HK-2 (cell line): ENCODE results near the gene SLC23A1.
"Not testable (repeated sequence)": the region's sequence is repeated elsewhere in the genome, so short reads cannot be mapped to it uniquely, and the experiment has no call there.

Source experiments
- DNase-seq: peaks from one replicate; pipeline ENCODE4 v3.0.0-alpha.2; 2018; ENCODE audit not compliant: unreplicated experiment

SLC23A1 gene

DNA sequence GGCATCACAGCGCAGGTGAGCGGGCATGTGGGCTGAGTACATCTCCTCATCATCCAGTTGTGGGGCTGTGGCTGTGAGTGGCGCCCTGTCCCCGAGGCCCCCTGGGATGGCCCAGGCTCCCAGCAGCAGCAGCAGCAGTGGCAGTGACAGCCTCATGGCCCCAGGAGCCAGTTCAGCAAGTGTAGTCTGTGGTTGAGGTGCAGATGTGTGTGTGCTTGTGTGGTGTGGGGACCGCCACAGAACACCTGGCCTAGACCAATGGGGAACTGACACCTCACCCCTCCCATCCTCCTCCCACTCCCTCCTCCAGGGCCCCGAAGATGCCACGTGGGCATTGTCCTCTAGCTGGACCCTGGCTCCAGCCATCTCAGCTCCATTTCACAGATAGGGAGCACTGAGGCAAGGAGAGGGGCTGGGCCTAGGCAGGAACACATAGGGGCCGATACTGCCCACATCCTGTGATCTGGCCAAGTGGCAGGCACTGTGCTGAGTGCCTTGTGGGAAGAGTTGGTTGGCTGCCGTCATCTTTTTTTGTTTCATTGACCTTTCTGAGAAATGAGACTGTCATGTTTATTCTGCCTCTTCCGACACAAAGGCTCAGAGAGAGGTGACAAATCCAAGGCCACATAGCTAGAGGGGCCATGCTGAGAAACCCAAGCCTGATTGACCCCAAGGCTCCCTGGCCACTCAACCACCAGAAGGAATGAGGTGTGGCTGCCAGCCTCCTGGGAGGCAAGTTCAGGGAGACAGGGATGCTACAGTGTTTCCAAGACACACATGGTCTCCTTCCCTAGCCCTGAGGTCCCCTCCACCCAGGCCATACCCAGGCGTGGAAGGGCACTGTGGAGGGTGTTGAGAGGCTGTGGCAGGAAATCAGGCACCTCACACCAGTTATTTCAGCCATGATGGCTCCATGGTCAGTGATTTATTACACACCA lies 6.9 kb upstream of the SLC23A1 start, which contains the start of gene MZB1:
TSS of gene MZB1 (minus strand) at position 213 of the 938 bp plus-strand sequence. CDS start at position 156, 57 bp downstream.
- DNase-seq, result no peak

DNA sequence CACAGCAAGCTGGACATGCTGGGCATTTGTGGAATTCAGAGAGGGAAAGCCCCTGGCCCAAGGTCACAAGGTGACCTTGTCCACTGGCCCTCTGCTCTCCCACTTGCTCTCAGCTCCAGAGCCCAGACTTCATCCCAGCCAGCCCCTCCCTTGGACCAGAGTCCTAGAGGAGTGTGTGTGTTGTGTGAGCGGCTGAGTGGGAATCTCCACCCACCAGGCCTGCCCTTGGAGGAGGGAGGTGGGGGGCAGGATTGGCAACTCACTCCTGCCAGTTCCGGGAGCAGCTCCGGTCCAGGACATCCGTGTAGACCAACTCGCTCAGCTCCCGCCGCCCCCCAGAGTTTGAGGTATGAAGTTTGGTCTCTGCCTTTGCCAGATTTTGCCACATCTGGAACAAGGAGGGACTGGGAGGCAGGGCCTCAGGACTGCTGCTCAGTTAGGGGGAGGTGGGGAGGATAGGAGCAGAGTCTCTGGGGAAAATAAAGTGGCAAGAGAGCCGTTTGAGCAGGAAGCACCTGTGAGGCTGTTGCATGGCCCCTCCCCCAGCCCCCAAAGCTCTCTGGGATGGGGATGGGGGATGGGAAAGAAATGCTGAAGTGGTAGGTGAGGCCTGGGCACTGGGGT lies 5.2 kb upstream of the SLC23A1 start:
- no peak for DNase-seq

DNA sequence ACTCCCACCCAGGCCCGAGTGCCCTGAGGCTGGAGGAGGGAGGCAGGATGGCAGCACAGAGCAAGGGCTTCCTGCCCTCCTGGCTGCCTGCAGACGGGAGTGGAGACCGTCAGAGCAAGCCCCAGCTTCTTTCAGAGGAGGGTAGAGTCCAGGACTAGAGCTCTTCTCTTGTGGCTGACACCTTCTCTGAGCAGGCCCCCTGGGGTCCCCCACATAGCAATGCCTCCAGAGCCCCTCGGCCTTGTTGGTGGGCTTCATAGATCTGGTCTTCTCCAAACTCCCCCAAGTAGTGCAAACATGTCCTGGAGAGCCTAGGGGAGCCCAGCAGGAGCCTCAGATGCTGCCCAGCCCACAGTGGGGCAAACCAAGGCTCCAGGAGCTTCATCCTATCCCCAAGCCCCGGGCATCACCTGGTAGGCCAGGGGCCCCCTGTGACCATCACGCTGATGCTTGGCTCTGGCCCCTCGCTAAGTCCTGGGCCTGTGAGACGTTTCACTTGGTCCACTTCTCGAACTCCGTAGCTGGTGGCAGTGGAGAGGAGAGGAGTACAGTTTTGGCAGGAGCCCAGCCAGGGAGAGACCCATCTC lies 4.6 kb upstream of the SLC23A1 start:
- DNase-seq, result no peak

DNA sequence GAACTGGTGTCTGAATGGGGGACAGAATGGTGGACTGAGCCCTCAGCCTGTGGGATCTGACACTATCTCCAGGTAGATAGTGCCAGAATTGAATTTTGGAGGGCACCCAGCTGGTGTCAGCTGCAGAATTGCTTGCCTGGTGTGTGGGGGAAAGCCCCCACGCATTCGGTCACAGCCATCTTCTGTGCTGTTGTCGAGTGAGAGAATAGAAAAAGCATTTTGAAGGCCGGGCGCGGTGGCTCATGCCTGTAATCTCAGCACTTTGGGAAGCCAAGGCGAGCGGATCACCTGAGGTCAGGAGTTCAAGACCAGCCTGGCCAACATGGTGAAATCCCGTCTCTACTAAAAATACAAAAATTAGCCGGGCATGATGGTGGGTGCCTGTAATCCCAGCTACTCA lies 3.9 kb upstream of the SLC23A1 start:
- not testable (repeated sequence) for DNase-seq

DNA sequence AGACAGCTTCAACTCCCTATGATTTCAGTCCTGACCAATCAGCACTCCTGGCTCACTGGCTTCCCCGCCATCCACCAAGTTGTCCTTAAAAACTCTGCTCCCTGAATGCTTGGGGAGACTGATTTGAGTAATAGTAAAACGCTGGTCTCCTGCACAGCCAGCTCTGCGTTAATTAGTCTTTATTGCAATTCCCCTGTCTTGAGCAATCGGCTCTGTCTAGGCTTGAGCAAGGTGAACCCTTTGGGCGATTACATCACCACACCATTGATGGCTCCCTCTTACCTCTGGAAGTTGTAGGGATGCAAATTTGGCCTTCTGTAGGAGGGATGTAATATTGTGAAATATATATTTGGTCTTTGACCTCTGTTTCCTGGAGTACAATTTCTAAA lies 2.9 kb upstream of the SLC23A1 start:
- no peak for DNase-seq

DNA sequence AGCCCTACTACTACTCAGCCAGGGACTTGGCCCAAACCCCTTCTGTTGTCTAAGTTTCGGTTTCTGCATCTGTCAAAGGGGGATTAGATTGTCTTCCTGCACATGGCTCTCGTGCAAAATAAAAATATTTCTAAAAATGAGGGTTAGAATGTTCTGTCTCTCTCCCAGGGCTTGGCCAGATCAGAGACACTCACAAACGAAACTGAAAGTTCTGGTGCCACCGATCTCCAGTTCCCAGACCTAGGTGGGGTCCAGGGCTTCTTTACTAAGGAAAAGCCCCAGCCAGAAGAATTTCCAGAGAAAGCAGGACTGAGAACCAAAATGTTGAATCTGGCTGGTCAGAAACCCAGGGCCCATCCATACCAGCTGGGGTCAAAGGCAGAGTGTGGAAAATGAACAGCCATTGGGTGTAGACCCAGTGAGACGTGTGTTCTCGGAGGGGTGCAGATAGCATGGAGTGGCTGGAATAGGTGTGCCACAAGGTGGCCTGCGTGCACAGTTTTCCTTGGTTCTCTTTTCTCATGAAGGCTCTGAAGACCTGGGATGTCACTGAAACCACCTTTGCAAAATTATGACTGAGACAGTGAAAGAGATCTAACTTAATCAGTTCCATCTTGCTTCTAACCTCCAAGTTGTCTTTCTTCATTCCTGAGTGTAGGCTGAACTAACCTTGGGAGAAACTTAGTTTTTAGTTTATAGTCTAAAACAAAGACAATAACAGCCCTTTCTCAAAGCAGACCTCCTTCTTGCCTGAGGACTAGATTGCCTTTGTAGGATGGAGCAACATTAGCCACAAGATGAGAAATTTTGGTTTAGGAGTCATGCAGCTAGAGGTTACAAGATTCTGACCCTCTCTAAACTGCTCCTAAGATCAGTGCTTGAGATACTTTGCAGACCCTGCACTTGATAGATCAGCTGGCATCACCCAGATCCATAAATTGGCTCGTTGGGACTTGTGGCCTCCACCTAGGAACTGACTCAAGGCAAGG lies 2.3 kb upstream of the SLC23A1 start:
- DNase-seq, result no peak

DNA sequence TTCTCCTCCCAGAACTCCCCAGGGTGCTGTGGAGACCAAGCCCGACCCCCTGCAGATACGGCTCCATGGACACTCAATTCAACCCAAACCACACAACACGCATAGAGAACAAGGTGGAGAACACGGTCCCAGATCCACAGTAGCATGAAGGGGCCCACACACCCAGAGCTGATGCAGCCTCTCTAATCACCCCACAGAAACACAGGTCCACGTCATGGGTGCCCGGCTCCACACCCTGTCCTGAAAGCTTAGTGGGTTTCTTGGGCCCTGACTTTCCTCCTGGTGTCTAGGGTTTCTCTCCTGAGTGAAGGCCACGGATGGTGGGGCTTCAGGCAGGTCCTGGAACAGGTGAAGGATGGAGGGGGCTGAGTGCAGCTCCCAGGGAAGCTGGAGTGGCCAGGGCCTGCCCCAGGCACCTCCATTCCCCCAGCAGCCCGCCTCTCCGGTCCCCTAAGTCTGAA lies 1.5 kb upstream of the SLC23A1 start:
- no peak for DNase-seq

DNA sequence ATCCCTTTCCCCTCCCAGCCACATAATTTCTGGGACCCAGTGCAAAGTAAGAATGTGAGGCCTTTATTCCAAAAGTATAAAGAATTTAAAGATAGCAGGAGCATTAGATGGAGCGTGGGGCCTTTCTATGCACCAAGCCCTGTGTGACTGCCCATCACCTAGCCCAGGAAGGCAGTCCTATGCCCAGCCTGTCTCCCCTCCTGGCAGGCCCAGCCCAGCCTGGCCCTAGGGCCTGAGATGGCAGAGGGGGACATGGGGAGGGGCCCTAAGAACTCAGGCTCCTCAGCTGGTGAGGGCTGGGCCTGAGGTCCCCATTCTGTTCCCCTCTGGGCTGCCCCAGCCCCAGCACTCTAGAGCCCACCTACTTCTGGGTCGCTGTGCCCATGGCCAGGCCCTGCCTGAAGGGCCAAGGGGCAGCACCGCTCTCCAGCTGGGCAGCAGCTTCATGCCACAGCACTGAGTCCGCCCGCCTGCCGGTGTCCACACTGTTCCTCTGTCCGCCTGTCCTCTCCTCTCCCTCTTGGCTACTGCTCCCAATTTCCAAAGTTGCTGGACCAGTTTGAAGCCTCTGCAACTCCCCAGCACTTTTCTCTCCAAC lies 995 bp upstream of the SLC23A1 start:
- DNase-seq, result no peak

DNA sequence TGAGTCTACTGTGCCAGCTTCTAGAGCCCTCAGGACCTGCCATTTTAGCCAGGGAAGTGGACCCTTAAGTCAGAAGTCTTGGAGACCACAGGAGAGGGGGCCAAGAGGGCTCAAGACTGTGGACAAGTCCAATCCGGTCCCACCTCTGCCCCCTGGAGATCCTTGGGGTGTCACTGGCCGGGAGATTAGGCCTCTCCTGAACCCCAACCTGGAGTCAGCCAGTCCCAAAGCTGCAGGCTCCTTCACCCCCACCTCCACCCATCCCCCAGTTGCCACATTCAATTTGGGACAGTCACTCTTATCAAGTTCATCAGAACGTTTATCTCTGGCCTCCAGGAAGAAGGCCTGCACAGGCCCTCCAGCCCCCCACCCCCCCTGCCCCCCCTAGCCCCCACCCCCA lies 290 bp downstream of the SLC23A1 start:
- no peak for DNase-seq

DNA sequence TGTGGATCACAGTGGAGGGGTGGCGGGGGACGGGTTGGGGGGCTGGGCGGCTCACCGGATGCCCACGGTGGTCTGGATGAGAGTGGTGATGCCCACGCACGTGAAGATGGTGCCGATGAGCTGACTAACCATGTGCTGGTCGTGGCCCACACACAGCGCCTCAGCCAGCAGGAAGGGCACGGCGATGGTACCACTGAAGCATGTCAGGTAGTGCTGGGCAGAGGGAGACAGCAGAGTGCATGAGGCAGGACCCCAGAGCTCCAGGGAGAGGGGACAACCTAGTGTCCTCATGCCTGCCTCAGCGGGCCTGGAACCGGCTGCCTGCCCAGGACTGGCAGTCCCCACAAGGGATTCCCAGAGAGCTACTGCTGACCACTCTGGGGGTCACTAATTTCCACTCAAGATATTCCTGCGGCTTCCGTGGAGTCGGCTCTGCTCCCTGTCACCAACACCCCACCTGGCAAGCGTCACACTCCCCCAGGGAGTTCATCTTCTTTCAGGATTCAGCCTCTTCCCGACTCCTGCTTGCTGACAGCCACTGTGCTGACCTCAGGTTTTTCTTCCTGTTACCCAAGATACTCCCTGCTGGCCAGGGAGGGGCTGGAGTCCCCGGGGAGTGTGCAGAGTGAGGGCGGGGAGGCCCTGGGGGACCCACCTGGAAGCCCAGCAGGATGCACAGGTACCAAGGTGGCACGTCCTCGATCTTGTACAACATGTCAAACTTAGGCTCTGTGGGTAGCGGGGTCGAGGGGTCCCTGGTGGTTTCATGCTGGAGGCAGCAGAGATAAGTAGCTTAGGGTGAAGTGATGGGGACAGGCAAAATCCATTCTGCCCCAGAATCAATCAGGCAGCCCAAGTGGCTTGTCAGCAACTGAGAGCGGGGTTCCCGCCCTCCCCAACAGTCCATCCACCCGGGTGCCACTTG lies 998 bp downstream of the SLC23A1 start:
- DNase-seq, result no peak

DNA sequence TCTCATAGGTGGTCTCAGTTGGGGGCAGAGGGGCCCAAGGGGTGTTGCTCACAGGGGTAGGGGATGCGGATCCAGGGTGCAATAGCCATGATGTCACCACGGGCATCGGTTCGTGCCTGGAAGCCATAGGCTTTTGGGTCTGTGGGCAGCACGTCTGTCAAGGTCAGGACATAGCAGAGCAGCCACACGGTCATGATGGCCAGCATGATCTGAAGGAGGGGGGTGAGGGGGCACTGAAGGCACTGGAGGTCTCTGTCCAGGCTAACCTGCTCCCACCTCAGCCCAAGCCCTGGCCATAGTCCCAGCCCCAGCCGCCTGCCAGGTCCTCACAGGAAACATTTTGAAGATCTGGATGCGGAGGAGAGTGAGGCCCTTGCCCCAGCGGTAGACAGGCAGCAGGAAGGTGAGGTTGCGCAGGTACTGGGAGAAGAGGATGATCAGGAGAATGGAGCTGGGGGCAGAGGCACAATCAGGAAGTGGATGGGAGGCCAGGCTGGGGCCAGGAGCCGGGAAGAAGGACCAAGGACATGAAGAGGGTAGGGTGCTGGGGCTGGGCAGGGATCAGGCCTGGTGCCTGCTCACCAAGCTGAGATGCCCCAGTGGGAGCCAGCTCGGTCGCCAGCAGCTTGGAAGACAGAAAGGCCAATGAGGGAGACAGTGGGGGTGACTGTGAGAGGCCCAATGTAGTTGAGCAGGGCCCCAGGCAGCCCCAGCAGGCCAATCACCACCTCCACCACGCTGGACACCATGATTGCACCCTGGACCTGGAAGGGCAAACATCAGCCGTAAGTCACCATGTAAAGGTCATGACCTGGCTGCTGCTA lies 3.3 kb downstream of the SLC23A1 start:
- DNase-seq, result no peak

DNA sequence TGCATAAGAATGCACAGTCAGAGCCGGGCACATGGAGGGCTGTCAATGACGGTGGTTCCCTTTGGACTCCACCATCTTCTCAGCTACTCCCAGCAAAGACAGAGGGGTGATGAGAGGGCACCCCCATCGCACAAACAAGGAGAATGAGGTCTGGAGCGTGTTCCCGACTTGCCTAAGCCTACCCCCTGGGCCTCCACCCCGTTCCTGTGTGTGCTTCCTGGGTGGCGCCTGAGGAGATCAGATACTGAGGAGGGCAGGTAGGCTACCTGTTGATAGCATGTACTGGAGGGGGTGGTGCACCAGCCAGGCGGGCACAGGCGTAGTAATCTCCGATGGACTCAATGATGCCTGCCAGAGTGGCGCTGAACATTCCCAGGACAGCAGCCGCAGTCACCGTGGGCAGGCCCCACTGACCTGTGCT lies 4.1 kb downstream of the SLC23A1 start:
- no peak for DNase-seq

DNA sequence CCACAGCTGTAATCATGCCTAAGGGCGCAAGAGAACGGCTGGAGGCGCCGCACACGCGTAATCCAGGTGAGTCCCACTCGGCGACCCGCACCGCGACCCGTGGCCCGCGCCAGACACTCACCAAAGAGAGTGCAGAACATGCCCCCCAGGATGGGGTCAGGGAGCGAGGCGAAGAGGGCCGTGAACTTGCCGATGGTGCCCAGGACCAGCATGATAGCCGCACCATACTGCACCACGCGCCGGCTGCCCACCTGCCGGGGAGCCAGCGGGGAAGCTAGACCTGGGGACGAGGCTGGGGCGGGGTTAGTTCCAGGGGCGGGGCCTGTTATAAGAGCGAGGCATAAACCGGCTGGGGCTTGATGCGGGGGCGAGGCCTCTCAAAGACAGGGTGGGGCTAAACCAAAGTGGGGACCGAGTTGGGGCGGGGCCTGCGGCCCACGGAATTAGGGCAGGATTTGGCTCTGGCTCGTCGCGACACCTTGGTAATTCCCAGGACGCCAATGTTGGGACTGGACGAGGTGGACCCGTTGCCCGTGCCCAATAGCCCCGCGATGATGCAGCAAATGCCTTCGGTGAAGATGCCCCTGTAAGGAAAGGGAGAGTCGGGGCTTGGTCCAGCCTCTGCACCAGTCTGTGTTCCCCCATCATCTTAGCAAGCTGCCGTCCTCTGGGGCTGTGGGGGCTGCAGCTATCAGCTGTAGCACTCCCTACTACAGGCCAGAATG lies 4.8 kb downstream of the SLC23A1 start:
- DNase-seq, result no peak

DNA sequence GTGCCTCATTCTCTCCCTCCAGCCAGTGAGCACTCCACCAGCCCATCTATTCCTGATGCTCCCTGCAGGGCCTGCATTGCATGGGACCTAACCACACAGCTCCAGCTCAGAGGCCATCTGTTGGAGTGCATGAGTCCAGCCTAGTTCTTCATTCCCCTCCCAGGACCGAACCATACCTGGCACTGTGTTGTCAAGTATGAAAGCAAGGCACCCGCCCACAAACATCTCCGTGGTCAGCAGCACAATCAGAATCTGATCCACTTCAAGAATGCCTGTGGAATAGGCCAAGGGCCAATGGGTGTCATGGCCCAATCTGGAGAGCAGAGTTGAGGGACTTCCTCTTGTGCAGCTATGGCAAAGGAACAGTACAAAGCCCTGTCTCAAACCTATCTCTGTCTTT lies 5.9 kb downstream of the SLC23A1 start:
- DNase-seq, result no peak

DNA sequence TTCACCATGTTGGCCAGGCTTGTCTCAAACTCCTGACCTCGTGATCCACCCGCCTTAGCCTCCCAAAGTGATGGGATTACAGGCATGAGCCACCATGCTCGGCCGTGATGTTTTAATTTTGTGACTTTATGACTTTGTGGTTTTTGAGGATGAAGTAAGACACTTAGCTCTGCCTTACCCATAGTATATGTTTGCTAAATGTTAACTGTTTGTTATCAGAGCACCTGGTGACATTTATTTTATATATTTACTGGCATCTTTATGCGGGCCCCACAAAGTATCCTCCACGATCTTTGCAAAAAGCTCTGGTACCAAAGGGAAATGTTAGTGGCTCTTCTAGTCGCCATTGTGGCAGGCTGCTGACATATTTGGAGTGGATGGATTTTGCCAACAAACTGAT lies 6.7 kb downstream of the SLC23A1 start:
- DNase-seq, result no peak

DNA sequence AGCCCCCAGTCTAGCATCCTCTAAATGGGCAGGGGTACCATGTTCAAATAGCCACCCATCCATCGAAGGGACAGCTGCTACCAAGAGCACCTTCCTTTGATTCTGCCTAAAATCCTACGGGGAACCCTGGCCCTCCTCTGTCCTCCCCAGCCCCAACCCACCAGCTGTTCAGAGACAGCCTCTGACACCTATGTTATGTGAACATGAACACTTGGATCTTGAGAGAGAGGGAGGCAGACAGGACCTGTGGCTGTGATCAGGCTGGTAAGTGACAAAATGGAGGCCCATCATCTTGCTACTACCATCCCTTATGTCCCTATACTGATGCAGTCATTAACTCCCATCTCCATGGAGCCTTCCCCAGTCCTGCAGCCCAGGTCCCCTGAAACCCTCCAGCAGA lies 8.2 kb downstream of the SLC23A1 start:
- no peak for DNase-seq

DNA sequence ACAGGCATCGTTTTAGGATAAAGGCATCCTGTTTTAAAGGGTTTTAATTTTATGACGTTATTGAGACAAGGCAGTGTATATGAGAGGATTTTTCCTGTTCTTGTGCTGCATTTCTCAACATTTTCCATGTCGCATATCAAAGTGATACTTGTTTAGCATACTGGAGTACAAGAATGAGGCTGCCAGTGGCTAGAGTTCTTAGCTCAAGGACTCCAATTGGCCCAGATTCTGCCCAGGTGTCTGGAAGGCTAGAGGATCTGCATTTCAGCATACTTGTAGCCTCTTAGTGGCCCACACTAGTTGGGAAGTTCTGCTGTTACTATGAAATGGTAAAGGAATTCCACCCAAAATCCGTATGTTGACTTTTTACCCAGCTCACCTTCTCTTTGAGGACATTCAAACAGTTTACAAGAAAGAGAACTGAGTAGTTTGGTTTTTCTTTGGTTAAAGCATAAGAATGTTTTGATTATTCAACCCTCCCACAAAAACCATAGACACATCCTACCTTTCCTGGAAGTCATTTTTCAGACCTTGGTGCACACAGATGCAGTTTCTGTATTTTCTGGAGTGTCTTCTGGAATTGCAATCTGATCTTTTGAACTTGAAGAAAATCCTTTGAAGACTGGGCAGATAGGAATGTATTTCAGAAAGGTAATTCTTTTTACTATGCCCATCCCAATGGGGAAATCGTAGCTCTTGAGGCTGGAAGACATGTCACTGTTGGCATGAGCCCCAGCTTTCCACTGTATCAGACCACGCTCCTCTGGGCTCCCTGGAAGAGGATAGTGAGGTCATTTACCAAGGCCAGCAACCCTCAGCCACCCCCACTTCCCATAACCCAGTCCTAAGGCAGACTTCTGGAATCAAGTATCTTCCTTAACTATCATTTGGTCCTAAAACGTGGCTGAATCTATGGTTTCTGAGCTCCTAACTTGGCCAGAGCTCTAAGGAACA lies 11.3 kb downstream of the SLC23A1 start:
- no peak for DNase-seq
